ENCODE data around the gene ADSS2.

Gene ADSS2

DNA sequence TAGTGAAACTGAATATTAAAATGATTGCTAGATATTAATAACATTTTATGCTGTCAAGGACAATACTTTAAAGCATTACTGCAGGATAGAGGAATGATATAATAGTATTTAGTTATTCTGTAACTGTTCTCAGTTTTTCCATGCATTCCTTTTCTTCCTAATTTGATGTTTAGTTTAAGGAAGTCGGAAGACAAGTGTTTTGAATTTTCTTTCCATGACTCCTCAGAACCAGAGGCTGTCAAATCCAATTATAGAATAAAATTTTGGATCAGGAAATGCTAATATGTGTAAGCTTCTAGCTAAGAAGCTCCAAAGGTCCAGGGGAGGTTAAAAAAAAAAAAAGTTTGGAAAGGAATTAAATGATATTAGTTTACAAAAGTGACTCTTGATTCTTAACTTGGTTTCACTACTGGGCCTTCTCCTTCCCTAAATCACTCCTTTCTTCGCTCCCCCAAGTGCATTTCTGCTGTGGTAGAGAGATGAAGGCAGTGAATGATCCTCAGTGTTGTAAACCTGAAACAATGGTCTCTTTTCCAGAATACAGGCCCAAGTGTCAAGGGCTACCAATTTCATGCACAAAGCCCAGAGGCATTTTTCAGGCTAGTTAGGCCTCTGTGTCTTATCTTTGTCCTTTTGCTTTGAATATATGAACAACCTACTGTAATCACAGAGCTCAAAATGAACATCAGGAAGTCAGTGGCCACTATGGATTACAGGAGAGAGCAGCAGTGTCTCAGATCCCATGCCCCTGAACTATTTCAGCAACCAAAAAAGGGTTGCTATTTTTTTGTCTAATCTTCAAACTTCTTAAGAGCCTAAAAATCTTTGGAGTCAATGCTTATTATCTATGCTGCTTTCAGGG lies 6.2 kb downstream of the ADSS2 start:
- DNase-seq, result peak in 3 of 51 donors; percentile 10 to 58 (median 29)

DNA sequence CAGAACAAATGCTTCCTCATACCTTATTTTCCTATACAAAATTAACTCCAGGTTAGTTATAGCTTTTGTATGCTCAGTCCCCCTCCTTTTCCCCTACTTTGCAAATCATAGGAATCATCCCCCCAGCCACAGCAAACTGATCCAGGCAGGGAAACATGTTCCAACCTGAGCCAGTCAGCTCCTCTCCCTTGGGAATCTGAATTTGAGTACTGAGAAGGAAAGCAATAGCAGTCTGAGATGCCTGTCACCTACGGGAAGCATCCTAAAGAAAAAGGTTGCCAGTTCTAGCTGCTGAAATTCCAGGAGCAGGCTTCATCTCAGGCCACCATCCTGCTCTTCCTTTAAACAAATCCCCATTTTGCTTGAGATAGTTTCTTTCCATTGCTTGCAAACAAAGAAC lies 6.9 kb downstream of the ADSS2 start:
- no peak for DNase-seq

DNA sequence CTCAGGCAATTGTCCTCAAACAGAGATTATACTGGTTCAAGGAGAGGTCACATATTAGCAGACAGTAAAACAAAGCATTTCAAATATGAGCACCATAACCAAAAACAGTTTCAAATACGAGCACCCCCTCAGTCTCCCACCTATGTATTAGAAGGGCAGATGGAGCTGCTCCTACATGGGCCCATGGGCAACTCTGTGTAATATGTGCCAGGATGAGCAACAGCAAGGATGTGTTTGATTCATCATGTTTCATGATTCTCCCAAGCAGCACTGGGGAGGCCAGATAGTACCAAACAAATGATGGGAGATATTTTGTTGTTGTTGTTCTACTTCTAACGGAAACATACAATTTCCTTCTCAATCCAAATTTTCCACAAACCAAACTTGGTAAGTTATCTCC lies 8.9 kb downstream of the ADSS2 start:
- no peak for DNase-seq

DNA sequence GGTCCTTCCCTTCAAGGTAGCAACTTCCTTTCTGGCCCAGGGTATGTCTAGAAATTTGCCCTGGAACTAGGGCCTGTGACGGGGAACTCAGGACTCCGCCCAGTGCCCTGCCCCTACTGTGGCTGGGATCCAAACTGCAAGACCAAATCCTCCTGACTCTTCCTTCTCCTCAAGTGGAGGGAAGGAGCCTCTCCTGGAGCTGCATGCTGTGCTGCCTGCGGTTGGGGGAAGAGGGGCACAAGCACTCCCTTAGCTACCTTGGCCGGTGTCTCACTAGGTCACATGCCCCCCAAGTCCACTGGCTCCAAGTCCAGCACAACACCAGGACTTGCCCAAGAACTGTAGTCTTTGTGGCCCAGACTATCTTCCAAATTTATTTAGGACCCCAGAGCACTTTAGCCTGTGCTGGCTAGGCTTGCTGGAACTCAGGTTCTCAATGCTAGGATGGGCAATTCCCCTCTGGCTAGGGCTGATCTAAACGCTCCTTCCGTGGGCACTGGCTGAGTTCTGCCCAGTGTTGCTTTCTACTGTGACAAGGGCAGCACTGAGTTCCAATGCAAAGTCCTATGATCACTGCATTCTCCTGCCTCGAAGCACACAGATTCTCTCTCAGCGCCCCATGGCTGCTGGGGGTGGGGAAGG lies 12.2 kb downstream of the ADSS2 start:
- no peak for DNase-seq

DNA sequence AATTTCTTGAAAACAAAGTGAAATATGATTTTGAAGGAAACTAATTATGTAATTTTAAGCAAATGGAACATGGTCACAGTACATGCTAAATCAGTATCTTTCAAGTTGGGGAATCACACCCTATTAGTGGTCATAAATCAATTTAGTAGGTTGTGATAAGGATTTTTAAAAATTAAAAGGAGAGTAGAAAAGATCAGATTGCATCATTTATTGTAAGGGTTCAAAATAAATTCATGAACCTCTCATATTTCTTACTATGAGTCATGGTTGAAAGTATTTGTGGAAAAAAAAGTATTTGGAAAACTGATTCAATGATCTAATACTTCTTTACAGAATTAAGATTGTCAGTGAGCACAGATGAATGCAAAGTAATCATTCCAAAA lies 14.6 kb downstream of the ADSS2 start:
- no peak for DNase-seq

DNA sequence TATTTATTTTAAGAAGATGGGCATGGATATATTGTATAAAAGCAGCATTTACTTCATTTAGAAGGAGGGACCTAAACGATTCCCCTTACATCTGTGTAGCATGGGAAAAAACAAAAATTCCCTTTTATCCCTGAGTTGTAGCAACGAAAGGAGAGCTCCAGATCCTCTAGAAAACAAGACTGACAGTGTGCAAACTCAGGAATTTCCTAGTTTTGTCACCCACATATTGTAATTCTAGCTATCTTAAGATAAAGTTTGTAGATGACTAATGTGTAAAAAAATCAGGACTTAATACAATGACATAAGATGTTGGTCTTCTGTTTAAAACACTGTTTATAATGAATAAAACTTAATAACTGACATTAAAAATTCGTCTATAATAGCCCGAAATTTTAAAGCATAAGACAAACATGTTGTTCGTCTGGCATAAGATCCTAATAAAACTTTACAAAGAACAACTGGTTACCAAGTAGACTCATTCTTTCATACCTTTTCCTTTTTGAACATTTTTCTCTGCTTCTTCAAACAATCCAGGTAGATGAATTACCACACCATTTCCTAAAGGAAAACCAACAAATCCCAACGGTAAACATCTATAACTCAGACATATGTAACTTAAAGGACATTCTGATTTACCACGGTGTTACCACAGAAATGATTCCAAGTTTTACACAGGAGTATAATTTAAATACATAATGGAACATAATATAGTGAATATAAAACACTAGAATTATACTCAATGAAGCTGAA lies 15.2 kb downstream of the ADSS2 start:
- DNase-seq, result no peak

DNA sequence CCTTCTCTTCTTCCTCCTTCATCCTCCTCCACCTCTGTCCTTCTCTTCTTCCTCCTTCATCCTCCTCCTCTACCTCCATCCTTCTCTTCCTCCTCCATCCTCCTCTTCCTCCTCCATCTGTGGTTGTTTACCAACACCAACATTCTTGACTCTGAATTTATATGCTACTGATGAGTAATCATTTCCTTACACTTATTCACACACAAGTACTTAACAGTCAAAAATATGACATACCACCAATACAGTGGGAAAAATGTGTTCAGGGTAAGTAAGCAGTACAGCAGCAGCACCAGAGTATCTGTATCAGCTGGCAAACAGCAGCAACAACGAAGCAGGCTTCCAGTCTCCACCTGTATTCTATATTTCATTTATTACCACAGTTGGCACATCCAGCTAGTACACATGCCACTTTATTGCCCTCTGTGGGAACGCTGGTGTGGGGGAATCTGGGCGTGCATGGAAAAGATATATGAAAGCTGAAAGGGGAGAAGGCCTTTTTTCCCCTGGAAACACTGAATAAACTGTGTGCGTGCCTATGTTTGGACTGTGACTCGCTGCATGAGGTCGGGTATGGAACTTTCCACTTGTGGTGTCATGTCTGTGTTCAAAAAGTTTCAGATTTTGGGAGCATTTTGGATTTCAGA lies 16.0 kb downstream of the ADSS2 start:
- no peak for DNase-seq

DNA sequence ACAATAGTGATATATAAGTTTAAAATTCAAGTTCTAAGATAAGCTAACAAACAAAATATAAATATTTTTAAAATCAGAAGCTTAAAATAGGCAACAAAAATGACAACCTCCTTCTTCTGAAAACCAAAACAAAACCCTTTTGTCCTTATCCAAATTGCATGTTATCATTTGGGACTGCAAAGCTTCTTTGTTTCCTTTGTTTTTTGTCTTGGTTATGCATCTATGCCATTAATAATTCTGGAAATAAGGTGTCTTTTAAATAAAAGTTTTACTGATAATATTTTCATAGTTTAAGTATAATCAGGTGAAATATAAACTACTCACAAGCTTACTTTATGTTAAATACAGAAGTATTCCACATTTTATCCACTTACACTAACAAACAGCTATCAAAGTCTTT lies 20.5 kb downstream of the ADSS2 start:
- no peak for DNase-seq

DNA sequence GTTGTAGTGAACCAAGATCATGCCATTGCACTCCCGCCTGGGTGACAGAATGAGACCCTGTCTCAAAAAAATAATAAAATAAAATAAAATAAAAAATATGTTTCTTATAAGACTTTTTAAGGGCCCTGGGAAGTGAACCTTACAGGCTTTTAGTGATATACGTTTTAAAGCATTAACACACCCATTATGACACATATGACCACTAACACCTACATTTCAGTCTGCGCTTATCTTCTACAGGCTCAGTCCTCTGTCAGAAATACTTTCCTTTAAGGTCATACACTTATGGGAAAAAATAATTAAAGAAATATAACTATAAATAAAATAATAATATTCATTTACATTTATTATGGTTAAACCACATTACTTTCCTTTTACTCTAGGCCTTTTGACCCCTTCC lies 21.9 kb downstream of the ADSS2 start:
- DNase-seq, result no peak

DNA sequence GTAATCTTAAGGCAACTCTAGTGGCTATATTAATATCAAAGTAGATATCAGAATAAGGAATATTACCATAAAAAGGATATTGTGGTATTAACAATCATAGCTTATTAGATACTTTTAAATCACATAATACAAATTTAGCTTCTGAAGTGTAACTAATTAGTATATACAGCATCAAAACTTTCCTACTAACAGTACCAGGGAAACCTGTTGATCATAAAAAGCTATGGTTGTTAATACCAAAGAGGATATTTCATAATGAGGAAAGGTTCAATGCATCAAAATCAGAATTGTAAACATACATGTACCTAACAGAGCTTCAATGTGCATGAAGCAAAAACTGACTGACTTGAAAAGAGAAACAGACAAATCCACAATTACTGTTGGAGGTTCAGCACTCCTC lies 24.1 kb downstream of the ADSS2 start:
- DNase-seq, result no peak

DNA sequence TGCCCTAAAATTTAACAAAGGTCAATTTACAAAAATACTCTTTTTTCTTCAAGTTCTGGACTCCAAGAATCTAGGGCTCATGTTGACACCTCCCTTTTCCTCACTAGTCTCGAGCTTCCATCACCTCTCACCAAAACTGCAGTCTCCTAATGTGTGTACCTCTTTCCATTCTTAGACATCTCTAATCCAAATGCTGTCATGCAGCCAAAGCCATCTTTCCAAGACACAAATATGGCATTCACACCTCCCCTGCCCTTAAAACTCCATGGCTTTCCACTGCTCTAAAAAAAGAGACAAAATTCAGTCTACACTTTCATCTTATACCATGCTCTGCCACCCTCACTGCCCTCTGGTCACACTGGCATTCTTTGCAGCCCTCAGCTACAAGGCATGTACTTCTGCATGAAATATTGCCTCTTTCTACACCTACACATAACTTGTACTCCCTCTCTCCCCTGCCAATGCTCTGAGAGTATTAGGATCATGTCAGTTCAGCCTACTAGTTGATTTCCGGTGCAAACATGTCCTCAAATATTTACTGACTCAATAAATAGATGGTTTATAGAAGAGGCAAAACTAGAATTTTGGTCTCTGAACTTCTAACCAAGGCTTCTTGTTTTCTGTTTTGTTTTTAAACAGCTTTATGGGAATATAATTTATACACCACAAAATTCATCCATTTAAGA lies 26.9 kb downstream of the ADSS2 start:
- DNase-seq, result no peak

DNA sequence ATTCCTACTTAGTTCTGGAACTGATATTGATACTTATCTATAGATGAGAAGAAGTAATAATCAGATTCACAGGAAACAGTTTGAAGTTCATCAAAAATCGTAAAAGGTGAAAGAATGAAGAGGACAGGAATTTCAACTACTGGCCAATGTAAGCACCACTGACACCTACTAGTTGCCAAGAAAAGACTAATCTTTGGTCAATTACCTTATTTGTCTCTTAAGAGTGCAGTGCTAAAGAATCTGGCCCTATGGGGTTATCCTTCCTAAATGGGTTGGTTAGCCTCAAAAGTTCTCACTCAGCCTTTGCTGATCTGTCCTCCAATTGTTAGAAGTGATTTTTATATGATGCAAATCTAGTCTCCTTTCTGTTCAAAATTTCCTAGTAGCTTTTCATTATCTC lies 29.5 kb downstream of the ADSS2 start:
- DNase-seq, result no peak

DNA sequence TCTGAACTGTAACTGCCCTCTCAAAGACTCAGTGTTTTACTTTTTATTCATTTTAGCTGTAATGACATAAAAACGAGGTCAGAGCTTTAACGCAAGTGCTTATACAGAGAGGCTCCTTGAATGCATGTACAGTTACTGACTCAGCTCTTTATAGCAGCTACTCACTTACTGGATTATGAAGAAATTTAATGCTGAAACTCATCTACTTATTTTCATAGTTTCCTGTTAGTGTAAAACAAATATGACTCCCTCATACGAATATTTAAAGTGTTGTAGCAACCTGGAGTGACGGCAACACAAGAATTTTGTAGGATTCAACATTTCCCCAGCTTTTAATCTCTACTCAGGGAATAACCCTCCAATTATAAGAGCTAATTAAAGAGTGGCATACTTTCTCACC lies 32.7 kb downstream of the ADSS2 start:
- DNase-seq, result no peak

DNA sequence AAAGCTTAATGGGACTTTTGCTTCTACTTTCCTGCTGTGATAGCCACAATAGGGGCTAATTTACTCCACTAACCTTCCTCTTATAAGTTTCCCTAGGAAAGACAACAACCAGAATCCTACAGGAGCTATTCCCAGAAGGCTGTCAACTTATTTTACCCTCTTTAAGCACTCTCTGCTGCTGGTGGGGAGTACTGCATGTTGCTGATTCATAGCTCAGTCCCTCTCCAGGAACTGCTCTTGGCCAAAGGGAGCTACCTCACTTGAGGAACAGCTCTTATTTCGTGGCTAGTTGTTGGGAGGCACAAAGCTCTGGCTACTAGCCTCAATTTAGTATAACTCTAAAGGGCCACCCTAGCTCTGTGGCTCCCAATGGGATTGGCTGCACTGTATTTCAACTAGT lies 37.2 kb downstream of the ADSS2 start:
- DNase-seq, result no peak

DNA sequence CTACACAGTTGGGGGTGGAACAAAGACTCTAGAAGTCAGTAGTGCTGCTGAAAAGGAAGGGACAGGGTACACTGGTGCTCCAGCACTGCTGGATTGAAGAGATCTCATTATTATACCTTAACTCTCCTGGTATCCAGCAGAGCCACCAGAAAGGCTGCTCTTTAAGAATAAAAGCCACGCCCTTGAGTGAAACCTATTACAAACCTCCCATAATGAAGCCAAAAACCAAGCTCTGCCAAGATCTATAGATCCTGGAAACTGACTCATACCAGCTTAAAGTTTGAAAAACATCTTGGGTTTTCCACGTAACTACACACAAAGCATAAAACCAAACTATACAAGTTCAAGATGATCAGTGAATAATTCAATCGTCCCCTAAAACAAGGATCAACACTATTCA lies 38.0 kb downstream of the ADSS2 start:
- DNase-seq, result no peak

DNA sequence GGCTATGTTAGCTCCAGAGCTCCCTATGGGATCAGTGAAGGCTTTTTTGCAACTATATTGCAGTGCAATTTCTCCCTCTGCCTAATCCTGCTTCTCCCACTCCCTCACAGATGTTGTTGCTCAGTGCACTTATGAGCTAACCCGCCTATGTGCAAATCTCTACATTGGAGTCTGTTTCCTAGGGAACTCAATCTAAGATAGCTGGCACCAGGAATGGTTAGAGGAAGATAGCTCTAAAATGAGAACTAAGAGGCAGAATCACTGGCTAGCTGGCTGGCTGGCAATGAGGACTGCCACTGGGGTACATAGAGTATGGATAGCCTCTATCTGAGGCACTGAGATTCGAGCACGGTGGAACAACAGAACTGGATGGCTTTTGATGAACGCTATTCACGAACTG lies 39.5 kb downstream of the ADSS2 start:
- DNase-seq, result peak in 1 of 51 donors; percentile 18

DNA sequence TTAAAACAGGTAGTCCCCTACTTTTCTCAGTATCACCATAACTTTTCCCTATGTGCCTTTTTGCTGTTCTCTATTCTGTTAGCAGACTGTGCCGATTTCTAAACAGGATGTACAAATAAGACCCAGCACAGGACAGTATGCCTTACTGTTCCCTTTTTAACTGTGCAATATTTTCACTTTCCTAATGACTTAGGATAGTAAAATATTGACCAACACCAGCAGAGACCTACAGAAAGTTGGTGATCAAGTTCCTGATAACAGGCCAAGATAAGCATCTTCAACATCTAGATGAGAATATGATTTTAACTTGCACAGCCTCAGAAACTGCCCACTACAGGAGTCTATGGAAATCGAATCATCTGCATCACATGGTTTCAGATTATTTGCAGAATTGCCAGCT lies 42.0 kb downstream of the ADSS2 start:
- DNase-seq, result no peak

DNA sequence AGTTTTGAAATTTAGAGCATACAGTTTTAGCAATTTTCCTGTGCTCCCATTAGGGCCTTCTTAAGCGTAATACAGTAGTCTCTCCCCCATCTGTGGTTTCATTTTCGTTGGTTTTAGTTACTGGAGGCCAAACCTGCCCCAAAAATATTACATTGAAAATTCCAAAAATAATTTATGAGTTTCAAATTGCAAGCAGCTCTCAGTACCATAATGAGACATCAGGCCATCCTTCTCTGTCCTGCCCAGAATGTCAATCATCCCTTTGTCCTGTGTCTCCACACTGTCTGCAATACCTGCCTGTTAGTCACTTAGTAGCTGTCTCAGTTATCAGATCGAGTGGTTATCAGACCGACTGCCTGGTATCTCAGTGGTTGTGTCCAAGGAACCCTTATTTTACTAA lies 45.4 kb downstream of the ADSS2 start:
- DNase-seq, result no peak

DNA sequence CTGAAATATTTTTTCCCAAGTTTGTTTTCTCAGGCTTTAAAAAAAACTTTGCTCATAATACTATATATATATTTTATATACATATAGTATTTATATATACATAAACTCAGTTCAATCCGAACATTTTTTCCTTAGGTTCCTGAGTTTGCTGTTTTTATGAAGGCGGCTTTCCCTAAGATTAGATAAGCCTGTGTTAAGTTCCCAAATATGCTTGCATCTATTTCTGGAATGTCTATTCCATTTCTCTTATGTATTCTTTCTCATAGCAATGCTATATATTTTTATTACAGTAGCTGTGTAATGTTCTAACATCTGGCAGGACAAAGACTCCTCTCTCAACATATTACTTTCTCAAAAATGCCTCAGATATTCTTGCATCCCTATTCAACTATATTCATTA lies 45.9 kb downstream of the ADSS2 start:
- DNase-seq, result no peak

DNA sequence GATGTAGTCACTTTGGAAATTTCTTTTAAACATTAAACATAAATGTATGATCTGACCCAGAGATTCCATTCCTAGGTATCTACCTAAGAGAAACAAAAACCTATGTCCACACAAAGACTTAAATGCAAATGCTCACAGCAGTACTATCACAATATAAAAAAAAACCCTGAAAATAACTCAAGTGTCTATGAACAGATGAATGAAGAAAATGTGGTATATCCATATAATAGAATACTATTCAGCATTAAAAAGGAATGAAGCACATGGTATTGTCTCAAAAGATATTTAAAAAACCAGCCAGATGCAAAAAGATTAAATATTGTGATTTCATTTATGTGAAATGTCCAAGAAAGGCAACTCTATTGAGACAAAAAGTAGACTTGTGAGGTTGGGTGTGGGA lies 48.3 kb downstream of the ADSS2 start:
- DNase-seq, result no peak

DNA sequence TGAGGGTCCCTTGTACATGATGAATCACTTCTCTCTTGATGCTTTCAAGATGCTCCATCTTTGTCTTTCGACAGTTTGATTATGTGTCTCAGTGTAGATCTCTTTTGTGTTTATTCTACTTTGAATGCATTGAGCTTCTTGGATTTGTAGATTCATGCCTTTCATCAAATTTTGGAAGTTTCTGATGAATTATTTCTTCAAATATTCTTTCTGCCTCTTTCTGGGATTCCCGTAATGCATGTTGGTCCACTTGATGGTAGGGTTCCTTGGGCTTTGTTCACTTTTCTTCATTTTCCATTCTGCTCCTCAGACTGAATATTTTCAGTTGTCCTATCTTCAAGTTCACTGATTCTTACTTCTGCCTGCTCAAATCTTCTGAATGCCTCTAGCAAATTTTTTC lies 50.7 kb downstream of the ADSS2 start:
- no peak for DNase-seq

DNA sequence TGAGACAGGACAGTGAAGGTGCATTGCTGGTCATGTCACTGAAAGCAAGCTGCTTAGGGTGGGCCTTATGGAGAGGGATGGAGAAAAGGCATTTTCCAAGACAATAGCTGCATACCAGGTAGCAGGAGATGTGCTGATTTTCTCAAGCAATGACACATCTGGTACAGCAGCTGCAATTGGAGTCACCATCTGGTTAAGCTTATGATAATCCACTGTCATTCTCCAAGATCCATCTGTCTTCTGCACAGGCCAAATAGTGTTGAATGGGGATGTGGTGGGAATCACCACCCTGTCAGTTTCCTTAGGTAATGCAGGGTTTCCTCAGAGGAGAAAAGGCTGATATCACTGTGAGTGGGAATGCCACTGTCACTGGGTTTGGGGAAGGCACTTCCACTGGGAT lies 54.6 kb downstream of the ADSS2 start:
- no peak for DNase-seq
